ENCODE results near the gene FANCE. TPM values are rescaled to one million over a fixed set of nuclear protein-coding genes. Genes with fewer than 3 reads are reported as not detected.

FANCE gene, protein sequence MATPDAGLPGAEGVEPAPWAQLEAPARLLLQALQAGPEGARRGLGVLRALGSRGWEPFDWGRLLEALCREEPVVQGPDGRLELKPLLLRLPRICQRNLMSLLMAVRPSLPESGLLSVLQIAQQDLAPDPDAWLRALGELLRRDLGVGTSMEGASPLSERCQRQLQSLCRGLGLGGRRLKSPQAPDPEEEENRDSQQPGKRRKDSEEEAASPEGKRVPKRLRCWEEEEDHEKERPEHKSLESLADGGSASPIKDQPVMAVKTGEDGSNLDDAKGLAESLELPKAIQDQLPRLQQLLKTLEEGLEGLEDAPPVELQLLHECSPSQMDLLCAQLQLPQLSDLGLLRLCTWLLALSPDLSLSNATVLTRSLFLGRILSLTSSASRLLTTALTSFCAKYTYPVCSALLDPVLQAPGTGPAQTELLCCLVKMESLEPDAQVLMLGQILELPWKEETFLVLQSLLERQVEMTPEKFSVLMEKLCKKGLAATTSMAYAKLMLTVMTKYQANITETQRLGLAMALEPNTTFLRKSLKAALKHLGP
- 6.0 and 7.0 TPM in 2 replicates for total RNA-seq (2014; rRNA removed; shearing (Covaris generic))

DNA sequence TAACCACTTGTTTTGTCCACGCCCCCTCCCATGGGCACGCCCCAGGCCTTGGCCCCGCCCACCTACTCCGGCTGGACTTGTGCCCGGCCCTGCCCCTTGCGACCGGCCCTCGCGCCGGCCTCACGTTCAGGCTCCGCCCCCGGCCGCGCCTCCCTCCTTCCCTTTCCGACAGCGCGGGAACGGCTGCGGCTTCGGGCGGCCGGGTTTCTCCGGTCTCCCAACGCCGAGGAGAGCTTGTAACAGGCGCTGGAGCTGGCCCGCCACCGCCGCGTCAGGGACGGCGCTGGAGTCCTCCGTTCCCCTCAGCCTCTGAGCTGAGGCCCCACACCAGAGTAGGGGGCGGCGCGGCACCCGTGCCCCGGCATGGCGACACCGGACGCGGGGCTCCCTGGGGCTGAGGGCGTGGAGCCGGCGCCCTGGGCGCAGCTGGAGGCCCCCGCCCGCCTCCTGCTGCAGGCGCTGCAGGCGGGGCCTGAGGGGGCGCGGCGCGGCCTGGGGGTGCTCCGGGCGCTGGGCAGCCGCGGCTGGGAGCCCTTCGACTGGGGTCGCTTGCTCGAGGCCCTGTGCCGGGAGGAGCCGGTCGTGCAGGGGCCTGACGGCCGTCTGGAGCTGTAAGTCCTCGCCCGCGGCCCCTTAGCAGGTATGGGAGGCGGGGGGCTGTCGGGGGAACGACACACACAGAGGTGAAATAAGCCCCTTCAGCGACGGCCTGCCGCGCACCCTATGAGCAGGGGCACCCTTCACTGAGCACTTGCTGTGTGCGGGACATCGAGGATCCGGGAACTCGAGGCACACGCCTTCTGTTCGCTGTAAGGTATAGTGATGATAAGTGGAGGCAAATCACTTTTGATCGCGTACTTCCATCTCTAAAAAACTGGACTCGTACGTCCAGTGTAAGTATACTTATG lies at the start of gene FANCE:
Gene FANCE (plus strand): TSS at position 156 of the 908 bp plus-strand sequence. CDS start 208 bp downstream, at position 364.
- DNase-seq (ENCODE audit: low read depth): peak; percentile 86

DNA sequence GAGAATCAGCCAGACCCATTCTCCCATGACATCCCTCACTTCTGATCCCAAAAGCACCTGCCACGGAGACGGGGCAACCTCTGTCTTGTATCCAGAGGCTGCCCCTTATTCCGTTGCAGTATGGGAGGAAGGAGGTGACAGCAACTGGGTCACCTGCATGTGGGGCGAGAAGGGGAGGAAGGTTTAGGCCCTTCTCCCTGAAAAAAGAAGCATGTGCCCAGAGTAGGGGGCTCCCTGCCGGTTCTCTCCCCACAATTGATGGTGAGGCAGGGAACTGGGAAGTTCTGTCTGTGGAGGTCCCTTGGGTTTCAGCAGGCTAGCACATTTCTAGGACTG lies 49.3 kb upstream of the FANCE start:
- DNase-seq (ENCODE audit: low read depth): no peak

DNA sequence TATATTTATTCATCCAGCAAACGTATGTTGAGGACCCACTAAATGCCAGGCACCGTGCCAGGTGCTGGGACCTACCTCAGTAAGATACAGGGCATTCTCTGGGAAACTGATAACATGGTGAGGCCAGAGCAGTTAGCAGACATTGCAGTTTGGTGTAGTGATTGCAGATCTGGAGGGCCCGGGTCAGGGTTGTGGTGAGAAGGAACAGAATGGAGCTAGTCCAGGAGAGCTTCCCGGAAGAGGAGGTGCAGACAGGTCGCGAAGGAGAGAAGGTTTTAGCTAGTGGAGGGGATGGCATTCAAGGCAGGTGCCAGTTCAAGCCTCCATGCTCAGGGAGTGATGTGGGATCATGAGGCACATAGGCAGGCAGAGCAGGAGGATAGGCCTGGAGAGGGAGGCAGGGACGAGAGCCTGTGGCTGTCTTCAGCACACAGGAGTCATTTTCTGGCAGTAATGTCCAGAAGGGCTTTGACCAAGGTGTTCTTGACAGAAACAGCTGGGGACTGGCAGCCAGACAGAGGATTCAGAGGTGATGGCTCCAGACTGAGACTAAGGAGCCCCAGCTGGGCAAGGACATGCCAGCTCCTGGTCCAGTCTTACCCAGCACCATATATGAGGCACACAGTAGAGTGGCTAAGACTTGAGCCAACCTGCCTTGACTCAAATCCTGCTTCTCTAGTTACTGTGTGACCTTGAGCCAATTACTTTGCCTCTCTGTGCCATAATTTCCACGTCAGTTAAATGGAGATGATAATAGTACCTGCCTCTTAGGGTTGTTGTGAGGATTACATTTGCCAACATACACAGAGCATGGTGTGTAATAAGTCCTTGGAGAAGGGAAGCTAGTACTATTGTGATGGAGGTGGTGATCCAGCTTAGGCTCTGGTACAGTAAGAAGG lies 48.3 kb upstream of the FANCE start:
- no peak for DNase-seq (ENCODE audit: low read depth)

DNA sequence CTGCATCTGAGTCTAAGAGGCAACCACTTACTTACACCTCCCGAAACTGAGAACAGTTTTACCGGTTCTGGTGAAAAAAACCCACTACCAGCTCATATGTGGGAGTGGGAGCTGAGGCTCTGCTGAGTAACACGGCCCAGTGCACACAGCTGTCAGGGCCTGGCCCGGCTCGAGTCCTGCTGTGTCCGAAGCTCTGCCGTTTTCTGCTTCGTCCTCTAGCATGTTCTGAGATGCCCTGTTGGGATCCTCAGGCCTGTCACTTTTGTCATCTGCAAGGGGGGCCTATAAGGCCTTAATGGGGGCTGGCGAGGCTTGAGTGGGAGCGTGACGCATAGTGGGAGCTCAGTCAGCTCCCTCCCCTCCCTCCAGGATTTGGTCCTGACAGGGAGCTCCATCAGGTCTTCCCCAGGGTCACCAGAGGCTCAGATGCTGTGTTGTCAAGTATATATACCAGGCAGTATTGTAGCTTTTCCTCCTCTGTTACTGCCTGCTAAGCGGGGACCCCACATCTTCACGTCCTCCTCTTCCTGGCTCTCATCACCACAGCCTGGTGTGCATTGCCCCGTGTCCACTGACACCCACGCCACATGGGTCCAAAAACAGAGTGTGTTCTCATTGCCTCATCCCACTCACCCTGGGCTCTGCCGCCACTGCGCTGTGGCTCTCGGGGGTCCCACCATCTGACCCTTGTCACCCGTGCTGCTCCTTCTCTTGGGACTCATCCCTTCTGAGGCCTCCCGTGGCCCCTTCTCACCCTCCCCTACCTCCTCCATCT lies 45.2 kb upstream of the FANCE start:
- DNase-seq (ENCODE audit: low read depth): no peak

DNA sequence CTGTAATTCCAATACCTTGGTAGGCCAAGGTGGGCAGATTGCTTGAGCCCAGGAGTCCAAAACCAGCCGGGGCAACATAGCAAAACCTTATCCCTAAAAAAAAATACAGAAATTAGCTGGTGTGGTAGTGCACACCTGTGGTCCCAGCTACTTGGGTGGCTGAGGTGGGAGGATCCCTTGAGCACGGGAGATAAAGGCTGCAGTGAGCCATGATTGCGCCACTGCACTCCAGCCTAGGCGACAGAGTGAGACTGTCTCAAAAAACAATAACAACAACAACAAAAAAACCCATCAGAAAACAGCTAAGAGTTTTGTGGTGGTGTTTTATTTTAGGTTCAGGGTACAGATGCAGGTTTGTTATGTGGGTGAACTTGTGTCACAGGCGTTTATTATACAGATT lies 42.9 kb upstream of the FANCE start:
- no peak for DNase-seq (ENCODE audit: low read depth)

DNA sequence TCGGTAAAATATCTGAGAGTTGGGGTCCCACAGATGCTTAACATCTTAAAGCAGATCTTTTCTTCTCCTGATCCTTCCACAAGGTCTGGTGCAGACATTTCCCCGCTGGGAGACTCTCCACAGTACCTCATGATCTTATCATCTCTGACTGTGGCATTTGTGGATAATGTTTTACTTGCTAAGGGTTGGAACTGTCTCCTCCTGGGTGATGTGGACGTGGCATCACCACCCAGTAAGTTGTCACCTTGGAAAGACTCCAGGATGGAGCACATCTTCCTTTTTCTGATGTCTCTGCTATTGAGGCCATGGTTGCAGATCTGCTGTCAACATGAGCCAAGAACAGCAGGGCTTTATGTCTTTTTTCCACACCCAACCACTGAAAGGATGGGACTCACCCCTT lies 42.0 kb upstream of the FANCE start:
- DNase-seq (ENCODE audit: low read depth): no peak

DNA sequence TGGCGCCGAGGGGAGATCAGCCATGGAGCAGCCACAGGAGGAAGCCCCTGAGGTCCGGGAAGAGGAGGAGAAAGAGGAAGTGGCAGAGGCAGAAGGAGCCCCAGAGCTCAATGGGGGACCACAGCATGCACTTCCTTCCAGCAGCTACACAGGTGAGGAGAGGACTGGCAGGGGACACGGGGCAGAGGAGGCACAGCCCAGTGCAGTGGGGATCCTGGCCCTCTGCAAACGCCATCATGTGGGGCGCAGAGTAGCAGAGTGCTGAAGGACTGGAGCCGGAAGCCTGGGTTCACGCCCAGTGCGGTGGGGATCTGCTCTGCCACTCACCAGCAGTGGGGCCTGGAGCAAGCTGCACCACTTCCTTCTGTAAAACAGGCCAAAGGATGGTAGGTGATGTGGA lies 41.1 kb upstream of the FANCE start:
- DNase-seq (ENCODE audit: low read depth): no peak

DNA sequence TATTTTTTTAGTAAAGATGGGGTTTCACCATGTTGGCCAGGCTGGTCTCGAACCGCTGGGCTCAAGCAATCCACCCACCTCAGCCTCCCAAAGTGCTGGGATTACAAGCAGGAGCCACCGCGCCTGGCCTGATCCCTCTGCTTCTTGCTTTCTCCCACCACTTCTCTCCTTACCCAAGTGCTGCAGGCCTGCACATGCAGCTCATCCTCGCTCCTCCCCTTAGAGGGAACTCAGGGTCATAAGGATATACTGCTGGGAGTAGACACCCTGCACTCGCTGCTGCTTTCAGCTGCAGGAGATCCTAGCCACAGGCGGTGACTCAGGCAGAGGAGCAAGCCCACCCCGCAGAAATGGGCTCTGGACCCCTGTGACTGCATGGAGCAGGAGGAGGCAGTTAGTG lies 40.0 kb upstream of the FANCE start:
- no peak for DNase-seq (ENCODE audit: low read depth)

DNA sequence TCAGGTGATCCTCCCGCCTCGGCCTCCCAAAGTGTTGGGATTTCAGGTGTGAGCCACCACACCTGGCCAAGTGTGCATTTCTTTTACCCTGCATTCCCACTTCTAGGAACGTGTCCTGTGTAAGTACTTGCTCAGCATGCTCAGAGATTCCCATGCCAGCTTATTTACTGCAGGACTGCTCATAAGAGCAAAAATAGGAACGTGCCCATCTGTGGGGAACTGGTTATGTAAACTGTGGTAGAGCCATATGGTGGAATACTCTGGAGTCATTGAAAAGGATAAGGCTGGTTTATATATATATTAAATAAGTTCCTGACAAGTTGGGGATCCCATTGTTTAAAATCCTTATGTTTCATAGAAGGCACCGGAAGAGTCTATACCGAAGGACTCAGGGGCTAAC lies 38.2 kb upstream of the FANCE start:
- DNase-seq (ENCODE audit: low read depth): no peak

DNA sequence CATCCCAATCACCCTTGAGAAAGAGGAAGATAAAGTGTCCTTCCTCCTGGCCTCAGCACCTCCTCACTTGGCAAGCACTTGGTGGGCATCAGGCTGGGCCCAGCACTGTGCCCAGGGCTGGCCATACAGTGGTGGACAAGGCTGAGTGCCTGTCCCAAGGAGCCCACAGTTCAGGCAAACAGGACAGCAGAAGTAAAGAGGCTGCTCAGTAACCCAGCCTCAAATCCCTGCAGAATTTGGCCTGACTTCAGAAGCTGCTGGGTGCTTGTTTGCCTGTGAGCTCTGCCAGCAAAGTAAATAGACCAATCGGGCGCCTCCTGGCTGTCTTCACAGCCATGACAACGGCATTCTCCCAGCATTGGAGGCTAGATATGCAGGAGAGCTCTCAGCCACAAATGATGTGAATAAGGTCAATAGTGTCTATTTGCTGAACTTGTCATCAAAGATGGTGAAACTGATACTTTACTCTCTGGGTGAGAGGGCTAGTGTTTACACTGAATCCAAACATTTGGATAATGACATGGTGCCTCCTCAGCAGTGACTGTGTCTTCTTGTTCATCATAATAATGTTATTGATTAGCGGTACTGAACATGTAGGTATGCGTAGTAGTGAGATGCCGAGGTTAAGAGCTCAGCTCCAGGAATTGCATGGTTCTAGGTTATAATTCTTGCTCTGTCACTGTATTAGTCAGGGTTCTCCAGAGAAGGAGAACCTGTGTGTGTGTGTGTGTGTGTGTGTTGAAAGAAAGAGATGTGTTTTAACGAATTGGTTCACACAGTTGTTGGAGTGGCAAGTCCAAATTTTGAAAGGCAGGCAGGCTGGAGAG lies 36.9 kb upstream of the FANCE start:
- DNase-seq (ENCODE audit: low read depth): peak; percentile 70

DNA sequence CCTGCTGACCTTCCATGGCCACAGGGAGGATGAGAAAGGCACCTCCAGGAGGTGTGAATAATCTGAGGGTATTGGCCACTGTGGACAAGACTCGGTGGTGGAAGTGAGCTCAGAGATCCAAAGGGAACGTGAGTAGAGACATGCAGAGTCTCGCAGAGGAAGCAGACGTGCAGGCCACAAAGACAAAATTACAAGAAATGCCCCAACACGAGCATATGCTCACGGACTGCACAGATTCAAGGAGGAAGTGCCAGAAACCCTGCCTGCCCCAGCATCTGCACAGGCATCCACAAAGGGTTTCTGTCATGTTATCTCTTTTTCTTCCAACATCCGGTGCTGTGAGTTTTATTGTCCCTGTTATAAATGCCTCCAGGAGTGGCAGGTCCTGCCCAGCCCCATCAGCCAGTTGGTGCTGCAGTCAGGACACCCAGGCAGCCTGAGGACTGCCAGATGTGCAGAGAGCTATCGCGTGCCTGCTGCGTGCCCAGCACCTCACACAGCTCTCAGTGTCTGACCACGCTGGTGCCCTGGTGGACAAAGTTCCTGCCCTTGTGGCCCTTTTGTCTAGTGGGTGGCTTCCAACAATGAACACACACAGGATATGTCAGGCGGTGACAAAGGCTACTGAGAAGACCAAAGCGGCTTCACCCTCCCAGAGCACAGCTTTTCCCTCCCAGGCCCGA lies 34.0 kb upstream of the FANCE start:
- no peak for DNase-seq (ENCODE audit: low read depth)

DNA sequence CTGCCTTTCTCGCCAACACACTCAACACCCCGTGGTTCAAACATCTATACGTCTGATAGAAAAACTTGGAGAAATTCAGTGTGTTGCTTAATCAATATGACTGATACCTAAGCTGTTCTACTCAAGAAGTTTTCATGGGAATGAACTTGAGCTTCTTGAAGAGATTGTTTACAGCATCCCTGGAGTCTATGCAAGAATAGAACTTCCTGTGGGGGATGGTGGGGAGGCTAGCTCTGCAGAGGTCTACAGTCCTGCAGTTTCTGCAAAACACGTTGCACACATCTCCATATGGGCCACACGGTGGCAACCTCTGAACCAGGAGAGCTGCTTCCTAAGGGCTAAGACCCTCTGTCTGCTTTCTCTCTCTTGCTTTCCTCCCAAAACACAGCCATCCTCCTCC lies 32.7 kb upstream of the FANCE start:
- no peak for DNase-seq (ENCODE audit: low read depth)

DNA sequence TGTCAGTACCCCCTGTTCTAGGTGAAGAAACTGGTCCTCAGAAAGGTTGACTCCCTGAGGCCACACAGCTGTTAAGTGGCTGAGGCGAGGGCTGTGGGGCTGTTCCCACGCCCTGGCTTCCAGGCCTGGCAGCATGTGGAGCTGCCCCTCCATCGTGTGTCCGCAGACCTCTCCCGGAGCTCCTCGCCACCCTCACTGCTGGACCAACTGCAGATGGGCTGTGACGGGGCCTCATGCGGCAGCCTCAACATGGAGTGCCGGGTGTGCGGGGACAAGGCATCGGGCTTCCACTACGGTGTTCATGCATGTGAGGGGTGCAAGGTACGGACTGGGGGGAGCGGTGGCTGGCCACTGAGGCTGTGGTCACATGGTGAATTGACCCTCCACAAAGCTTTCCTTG lies 32.2 kb upstream of the FANCE start:
- no peak for DNase-seq (ENCODE audit: low read depth)

DNA sequence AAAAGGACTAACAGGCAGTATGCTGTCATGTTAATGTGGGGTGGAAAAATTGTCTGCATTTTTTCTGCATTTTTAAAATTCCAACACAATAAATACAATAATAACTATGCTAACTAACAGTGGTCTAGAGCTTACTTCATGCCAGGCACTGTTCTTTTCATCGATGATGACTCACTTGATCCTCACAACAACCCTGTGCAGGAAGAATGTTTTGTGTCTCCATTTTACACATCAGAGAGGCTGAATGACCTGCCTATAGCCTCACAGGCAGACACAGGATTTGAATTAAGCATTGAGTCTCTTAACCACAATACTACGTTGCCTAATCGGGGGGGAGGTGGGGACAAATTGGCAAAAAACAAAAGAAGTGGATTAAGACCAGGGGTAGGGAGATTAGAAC lies 26.9 kb upstream of the FANCE start:
- DNase-seq (ENCODE audit: low read depth): peak; percentile 47

DNA sequence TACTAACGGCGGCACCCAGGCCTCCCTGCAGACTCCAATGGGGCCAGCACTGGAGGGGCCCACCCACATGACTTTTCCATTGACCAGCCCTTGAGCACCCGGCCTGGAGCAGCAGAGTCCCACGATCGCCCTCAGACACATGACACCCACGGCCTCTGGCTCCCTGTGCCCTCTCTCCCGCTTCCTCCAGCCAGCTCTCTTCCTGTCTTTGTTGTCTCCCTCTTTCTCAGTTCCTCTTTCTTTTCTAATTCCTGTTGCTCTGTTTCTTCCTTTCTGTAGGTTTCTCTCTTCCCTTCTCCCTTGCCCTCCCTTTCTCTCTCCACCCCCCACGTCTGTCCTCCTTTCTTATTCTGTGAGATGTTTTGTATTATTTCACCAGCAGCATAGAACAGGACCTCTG lies 26.1 kb upstream of the FANCE start:
- no peak for DNase-seq (ENCODE audit: low read depth)

DNA sequence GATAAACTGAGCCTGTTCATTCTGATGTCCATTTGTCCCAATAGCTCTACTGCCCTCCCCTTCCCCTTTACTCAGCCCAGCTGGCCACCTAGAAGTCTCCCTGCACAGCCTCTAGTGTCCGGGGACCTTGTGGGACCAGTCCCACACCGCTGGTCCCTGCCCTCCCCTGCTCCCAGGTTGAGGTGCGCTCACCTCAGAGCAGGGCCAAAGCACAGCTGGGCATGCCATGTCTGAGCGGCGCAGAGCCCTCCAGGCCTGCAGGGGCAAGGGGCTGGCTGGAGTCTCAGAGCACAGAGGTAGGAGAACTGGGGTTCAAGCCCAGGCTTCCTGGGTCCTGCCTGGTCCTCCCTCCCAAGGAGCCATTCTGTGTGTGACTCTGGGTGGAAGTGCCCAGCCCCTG lies 24.7 kb upstream of the FANCE start:
- DNase-seq (ENCODE audit: low read depth): no peak

DNA sequence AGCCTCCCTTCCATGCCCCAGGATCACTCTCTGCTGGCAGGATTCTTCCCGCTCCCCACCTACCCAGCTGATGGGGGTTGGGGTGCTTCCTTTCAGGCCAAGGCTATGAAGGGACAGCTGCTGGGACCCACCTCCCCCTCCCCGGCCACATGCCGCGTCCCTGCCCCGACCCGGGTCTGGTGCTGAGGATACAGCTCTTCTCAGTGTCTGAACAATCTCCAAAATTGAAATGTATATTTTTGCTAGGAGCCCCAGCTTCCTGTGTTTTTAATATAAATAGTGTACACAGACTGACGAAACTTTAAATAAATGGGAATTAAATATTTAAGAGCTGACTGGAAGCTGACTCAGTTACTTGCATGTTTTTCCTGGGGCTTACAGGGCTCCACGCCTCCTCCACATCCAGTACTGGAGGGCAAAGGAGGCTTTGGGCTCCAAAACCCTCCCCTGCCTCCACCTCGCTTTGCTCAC lies 24.3 kb upstream of the FANCE start:
- DNase-seq (ENCODE audit: low read depth): no peak

DNA sequence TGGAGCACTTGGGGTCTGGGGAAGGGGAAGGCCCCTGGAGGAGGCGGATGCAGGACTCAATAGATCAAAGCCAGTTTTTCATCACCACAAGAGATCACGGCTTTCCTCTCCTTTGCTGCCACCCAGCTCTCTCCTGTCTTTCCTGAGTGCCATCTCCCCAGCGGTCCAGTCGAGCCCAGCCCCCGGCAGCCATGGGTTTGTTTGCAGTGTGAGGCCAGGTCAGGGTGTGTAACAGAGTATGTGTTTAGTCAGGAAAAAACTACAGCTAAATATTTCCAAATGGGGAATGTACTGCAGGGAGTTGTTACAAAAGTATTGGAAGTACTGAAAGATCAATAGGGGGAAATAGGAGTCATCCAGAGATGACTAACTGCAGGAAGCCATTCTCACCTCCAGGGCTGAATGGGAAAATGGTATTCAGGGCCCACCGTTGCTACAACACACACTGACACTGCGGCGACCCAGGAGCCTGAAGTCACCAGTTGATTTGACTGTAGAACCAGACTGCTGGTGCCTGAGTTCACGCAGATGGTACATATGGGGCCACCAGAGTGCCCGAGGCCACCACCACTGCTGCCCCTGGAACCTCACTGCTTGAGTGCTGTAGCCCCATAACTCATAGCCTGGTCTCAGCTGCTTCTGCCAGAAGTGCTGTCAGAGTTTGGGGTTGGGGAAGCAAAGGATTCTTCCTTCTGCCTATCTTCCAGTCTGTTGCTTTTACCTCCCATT lies 23.6 kb upstream of the FANCE start:
- no peak for DNase-seq (ENCODE audit: low read depth)

DNA sequence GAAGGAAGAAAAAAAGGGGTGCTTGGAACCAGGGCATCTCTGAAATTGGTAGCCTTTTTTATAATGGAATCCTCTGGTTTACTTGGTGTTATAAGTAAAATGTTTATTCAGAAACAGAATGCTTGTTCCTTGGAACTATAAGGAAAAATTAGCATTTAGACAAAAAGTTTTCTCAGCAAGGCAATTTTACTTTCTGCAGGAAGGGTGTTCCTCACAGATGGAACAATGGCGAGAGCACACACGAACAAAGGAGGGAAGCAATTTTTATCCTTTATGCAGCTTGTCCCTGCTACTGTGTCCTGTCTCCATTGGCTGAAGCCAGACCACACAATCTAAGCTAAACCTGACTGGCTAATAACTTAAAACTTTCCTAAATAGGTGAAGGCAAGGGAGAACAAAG lies 22.7 kb upstream of the FANCE start:
- DNase-seq (ENCODE audit: low read depth): no peak

All from RPMI7951 (cell line).